COLO829 (cell line): ENCODE measurements around the gene CMKLR1.

Experiments used
- DNase-seq: peaks from one replicate; pipeline ENCODE4 v3.0.0; 2012; ENCODE audit warnings: low spot score

The CMKLR1 gene

GRCh38 chr12:108338915-108339657 lies at the start of gene CMKLR1:
Gene CMKLR1 (minus strand): TSS chr12:108339311. CDS start chr12:108293591, 45,720 bp downstream.
- no peak for DNase-seq

GRCh38 chr12:108387771-108388170 lies 48.7 kb upstream of the CMKLR1 start:
- no peak for DNase-seq

- no peak for DNase-seq
These were observed 47.7 kb upstream of the CMKLR1 start for GRCh38 chr12:108386709-108387360.

GRCh38 chr12:108382437-108382801 lies 43.3 kb upstream of the CMKLR1 start:
- no peak for DNase-seq

- no peak for DNase-seq
These were observed 42.8 kb upstream of the CMKLR1 start for GRCh38 chr12:108381787-108382436.

- DNase-seq = no peak
These were observed 41.3 kb upstream of the CMKLR1 start for GRCh38 chr12:108380382-108380781.

- no peak for DNase-seq
These were observed 40.7 kb upstream of the CMKLR1 start for GRCh38 chr12:108379823-108380222.

GRCh38 chr12:108378926-108379325 lies 39.8 kb upstream of the CMKLR1 start:
- no peak for DNase-seq

- no peak for DNase-seq
These were observed 38.1 kb upstream of the CMKLR1 start for GRCh38 chr12:108377260-108377659.

GRCh38 chr12:108375986-108376663 lies 37.0 kb upstream of the CMKLR1 start:
- no peak for DNase-seq

- no peak for DNase-seq
These were observed 35.6 kb upstream of the CMKLR1 start for GRCh38 chr12:108374596-108375320.

- DNase-seq = no peak
These were observed 34.0 kb upstream of the CMKLR1 start for GRCh38 chr12:108373111-108373510.

- no peak for DNase-seq
These were observed 32.8 kb upstream of the CMKLR1 start for GRCh38 chr12:108371801-108372344.

GRCh38 chr12:108370415-108370814 lies 31.3 kb upstream of the CMKLR1 start:
- DNase-seq = no peak

GRCh38 chr12:108369736-108370396 lies 30.8 kb upstream of the CMKLR1 start:
- no peak for DNase-seq

- DNase-seq = no peak
These were observed 29.0 kb upstream of the CMKLR1 start for GRCh38 chr12:108368089-108368488.

- no peak for DNase-seq
These were observed 28.3 kb upstream of the CMKLR1 start for GRCh38 chr12:108367436-108367835.

- no peak for DNase-seq
These were observed 26.2 kb upstream of the CMKLR1 start for GRCh38 chr12:108365324-108365723.

GRCh38 chr12:108364879-108365278 lies 25.8 kb upstream of the CMKLR1 start:
- no peak for DNase-seq

GRCh38 chr12:108363565-108363964 lies 24.5 kb upstream of the CMKLR1 start:
- no peak for DNase-seq

- no peak for DNase-seq
These were observed 24.1 kb upstream of the CMKLR1 start for GRCh38 chr12:108363165-108363564.
